ENCODE results near the gene CCL23.
"Not testable (repeated sequence)": the region's sequence is repeated elsewhere in the genome, so short reads cannot be mapped to it uniquely, and the experiment has no call there.

Gene CCL23

GRCh38 chr17:36027761-36028160 lies 10.0 kb upstream of the CCL23 start:
- in situ Hi-C loops (cut with HindIII; ENCODE audit: low pct_unique_long_range_greater_than_20kb, low sequenced_read_pairs), result no loop called here
- no peak for DNase-seq (ENCODE audit: low read depth in 1 of 2, low spot score in 1 of 2)
- TF ChIP-seq JUND (IDR thresholded peaks at IDR 0.05; ENCODE audit: low read depth), result no peak

- DNase-seq (ENCODE audit: low read depth in 1 of 2, low spot score in 1 of 2), result no peak
- TF ChIP-seq JUND (IDR thresholded peaks at IDR 0.05; ENCODE audit: low read depth), result no peak
- in situ Hi-C loops (cut with HindIII; ENCODE audit: low pct_unique_long_range_greater_than_20kb, low sequenced_read_pairs), result no loop called here
These were observed 6.5 kb upstream of the CCL23 start for GRCh38 chr17:36024106-36024869.

- TF ChIP-seq JUND (IDR thresholded peaks at IDR 0.05; ENCODE audit: low read depth), result no peak
- DNase-seq (ENCODE audit: low read depth in 1 of 2, low spot score in 1 of 2), result no peak
- in situ Hi-C loops (cut with HindIII; ENCODE audit: low pct_unique_long_range_greater_than_20kb, low sequenced_read_pairs), result no loop called here
These were observed 1.7 kb upstream of the CCL23 start for GRCh38 chr17:36019423-36019822.

- no peak for DNase-seq (ENCODE audit: low read depth in 1 of 2, low spot score in 1 of 2)
- in situ Hi-C loops (cut with HindIII; ENCODE audit: low pct_unique_long_range_greater_than_20kb, low sequenced_read_pairs), result no loop called here
- no peak for TF ChIP-seq JUND (IDR thresholded peaks at IDR 0.05; ENCODE audit: low read depth)
These were observed 1.2 kb downstream of the CCL23 start for GRCh38 chr17:36016555-36016954.

GRCh38 chr17:36015895-36016294 lies 1.9 kb downstream of the CCL23 start:
- in situ Hi-C loops (cut with HindIII; ENCODE audit: low pct_unique_long_range_greater_than_20kb, low sequenced_read_pairs); DNase-seq (ENCODE audit: low read depth in 1 of 2, low spot score in 1 of 2): not testable (repeated sequence)

- no peak for TF ChIP-seq JUND (IDR thresholded peaks at IDR 0.05; ENCODE audit: low read depth)
- DNase-seq (ENCODE audit: low read depth in 1 of 2, low spot score in 1 of 2), result no peak
- in situ Hi-C loops (cut with HindIII; ENCODE audit: low pct_unique_long_range_greater_than_20kb, low sequenced_read_pairs), result no loop called here
These were observed 2.8 kb downstream of the CCL23 start for GRCh38 chr17:36014946-36015345.

- in situ Hi-C loops (cut with HindIII; ENCODE audit: low pct_unique_long_range_greater_than_20kb, low sequenced_read_pairs), result no loop called here
- no peak for TF ChIP-seq JUND (IDR thresholded peaks at IDR 0.05; ENCODE audit: low read depth)
- DNase-seq (ENCODE audit: low read depth in 1 of 2, low spot score in 1 of 2), result no peak
These were observed 6.6 kb downstream of the CCL23 start for GRCh38 chr17:36011201-36011600.

- no peak for TF ChIP-seq JUND (IDR thresholded peaks at IDR 0.05; ENCODE audit: low read depth)
- in situ Hi-C loops (cut with HindIII; ENCODE audit: low pct_unique_long_range_greater_than_20kb, low sequenced_read_pairs), result no loop called here
- peak in 1 of 2 experiments; percentile 17 for DNase-seq (ENCODE audit: low read depth in 1 of 2, low spot score in 1 of 2)
These were observed 8.6 kb downstream of the CCL23 start for GRCh38 chr17:36008998-36009665.

- TF ChIP-seq JUND (IDR thresholded peaks at IDR 0.05; ENCODE audit: low read depth), result no peak
- no peak for DNase-seq (ENCODE audit: low read depth in 1 of 2, low spot score in 1 of 2)
- in situ Hi-C loops (cut with HindIII; ENCODE audit: low pct_unique_long_range_greater_than_20kb, low sequenced_read_pairs), result no loop called here
These were observed 13.1 kb downstream of the CCL23 start for GRCh38 chr17:36004594-36005108.

GRCh38 chr17:36002631-36003030 lies 15.1 kb downstream of the CCL23 start:
- no peak for DNase-seq (ENCODE audit: low read depth in 1 of 2, low spot score in 1 of 2)
- no peak for TF ChIP-seq JUND (IDR thresholded peaks at IDR 0.05; ENCODE audit: low read depth)
- in situ Hi-C loops (cut with HindIII; ENCODE audit: low pct_unique_long_range_greater_than_20kb, low sequenced_read_pairs), result no loop called here

- TF ChIP-seq JUND (IDR thresholded peaks at IDR 0.05; ENCODE audit: low read depth), result no peak
- in situ Hi-C loops (cut with HindIII; ENCODE audit: low pct_unique_long_range_greater_than_20kb, low sequenced_read_pairs), result no loop called here
- DNase-seq (ENCODE audit: low read depth in 1 of 2, low spot score in 1 of 2), result no peak
These were observed 15.7 kb downstream of the CCL23 start for GRCh38 chr17:36001862-36002603.

- DNase-seq (ENCODE audit: low read depth in 1 of 2, low spot score in 1 of 2), result no peak
- TF ChIP-seq JUND (IDR thresholded peaks at IDR 0.05; ENCODE audit: low read depth), result no peak
- in situ Hi-C loops (cut with HindIII; ENCODE audit: low pct_unique_long_range_greater_than_20kb, low sequenced_read_pairs), result no loop called here
These were observed 16.5 kb downstream of the CCL23 start, which contains the start of gene CCL15 for GRCh38 chr17:36001110-36001771. Gene CCL15 (minus strand): TSS chr17:36001553. CDS start chr17:36001492, 61 bp downstream.

Data from T47D (cell line).